BLaER1 treated with 17β-estradiol and CSF1 and Interleukin-3, amounts not matched to agents 10 nM and 100 nM (cell line): ENCODE measurements around the gene PHIP.
A peak's percentile ranks its signal among the peaks of the same experiment; 100 is the strongest.
"Not testable (repeated sequence)": the region's sequence is repeated elsewhere in the genome, so short reads cannot be mapped to it uniquely, and the experiment has no call there.

Source experiments
- H3K27ac ChIP-seq, 11 experiments: shearing (Covaris generic); formaldehyde crosslinking; 2 replicates each; pipeline ENCODE4 v1.8.1; 2022
- H3K27me3 ChIP-seq, 11 experiments: shearing (Covaris generic); formaldehyde crosslinking; 2 replicates each; pipeline ENCODE4 v1.8.1; 2022
- H3K36me3 ChIP-seq, 11 experiments: shearing (Covaris generic); formaldehyde crosslinking; 2 replicates each; pipeline ENCODE4 v1.8.1; 2022
- H3K4me1 ChIP-seq, 10 experiments: shearing (Covaris generic); formaldehyde crosslinking; 2 replicates each; pipeline ENCODE4 v1.8.1; 2022
- H3K4me2 ChIP-seq, 11 experiments: shearing (Covaris generic); formaldehyde crosslinking; 2 replicates each; pipeline ENCODE4 v1.8.1; 2022
- H3K4me3 ChIP-seq, 10 experiments: shearing (Covaris generic); formaldehyde crosslinking; 2 replicates each; pipeline ENCODE4 v1.8.1; 2022
- H3K9ac ChIP-seq, 11 experiments: shearing (Covaris generic); formaldehyde crosslinking; 2 replicates each; pipeline ENCODE4 v1.8.1; 2022
- H3K9me3 ChIP-seq, 11 experiments: shearing (Covaris generic); formaldehyde crosslinking; replicated peaks in 1 of 11; 2 replicates each; pipeline ENCODE4 v1.8.1; 2022
- H4K20me1 ChIP-seq, 11 experiments: shearing (Covaris generic); formaldehyde crosslinking; 2 replicates each; pipeline ENCODE4 v1.8.1; 2022
- Cebpa-rat ChIP-seq, 11 experiments: shearing (Covaris generic); IDR thresholded peaks; 2 replicates each; pipeline ENCODE4 v1.8.1; 2022

Gene PHIP

DNA sequence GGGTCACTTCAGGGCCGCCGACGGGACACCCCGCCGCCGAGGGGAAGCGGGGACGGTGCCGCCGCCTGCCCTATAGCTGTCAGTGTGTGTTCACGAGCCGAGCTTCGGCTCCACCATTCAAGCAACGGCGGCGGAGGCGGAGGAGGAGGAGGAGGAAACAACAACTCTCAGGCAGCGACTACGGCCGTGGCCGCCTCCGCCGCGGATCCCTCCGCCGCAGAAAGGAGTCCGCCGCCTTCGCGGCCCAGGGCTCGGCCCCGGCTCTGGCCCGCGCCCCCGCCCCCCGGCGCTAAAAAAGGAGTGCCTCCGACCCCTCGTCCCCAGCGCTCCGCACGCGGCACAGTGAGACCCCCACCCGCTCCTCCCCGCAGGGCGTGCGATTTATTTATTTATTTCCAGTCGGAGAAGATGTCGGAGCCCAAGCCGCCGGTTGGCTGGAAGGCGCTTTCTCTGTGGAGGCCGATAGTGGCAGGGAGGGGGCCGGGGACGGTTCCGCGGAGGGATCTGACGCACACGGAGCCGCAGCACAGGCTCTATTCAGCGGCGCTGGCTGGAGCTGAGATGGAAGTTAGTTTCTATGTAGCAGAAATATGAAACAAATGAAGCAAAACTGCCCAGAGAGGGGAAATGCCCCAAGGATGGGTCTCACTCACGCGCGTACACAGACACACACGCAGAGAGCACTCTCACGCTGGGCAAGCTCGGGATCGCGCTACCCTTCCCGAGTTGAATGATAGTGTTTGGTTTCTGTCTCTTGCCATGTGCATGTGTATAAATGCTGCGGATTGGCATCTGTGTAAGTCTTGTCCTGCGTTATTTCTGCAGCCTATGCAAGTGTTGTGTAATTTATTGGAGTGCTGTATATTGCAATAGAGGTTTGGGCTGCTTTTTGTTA lies at the start of gene PHIP:
TSS of gene PHIP (minus strand) at position 180 of the 895 bp plus-strand sequence. CDS start 186 bp downstream, outside the sequence.
- peaks cover 0 to 25% (median 10%) of the 10 kb centered on the region in 10 experiments; a peak in 12 of 20 replicates for H3K4me1 ChIP-seq
- no peaks in the 10 kb centered on the region for H3K9me3 ChIP-seq
- peaks cover 0 to 30% (median 0%) of the 10 kb centered on the region in 11 experiments; a peak in 4 of 22 replicates for H4K20me1 ChIP-seq
- peak within 1 kb of the TSS; percentile 60 to 76 (median 69) for H3K4me3 ChIP-seq
- H3K36me3 ChIP-seq: no peaks in the 10 kb centered on the region
- TF ChIP-seq Cebpa-rat (IDR thresholded peaks at IDR 0.05): peak in 5 of 11 experiments; percentile 18 to 53 (median 41); a peak in 2 of 22 replicates
- H3K27ac ChIP-seq: peak within 1 kb of the TSS; percentile 92 to 96 (median 95)
- no peaks in the 10 kb centered on the region for H3K27me3 ChIP-seq
- H3K9ac ChIP-seq: peak within 1 kb of the TSS; percentile 92 to 97 (median 94)
- peak within 1 kb of the TSS; percentile 60 to 72 (median 67); a peak in 21 of 22 replicates for H3K4me2 ChIP-seq

DNA sequence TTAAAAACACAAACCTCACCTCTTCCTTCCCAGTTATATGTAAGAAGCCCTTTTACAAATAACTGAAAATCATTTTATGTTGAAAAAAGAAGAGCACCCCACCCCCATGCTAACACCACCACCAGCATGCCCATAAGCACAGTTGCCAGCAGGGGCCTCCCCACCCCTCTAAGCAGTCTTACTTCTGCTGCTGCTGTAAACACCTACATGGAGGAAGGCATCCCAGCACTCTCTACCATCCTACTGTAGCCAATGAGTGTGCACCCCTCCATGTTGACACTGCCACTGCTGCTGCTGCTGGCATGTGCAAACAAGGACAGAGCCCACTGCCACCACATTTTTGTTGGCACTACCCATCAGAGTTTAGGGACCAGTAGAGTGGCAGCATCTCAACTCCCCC lies 49.6 kb upstream of the PHIP start:
- H3K27ac ChIP-seq: no peak overlapping the region
- no peak overlapping the region for H3K4me3 ChIP-seq
- no peaks in the 10 kb centered on the region for H3K36me3 ChIP-seq
- H3K9ac ChIP-seq: no peak overlapping the region
- H4K20me1 ChIP-seq: no peaks in the 10 kb centered on the region
- no peaks in the 10 kb centered on the region for H3K27me3 ChIP-seq
- no peaks in the 10 kb centered on the region for H3K9me3 ChIP-seq
- H3K4me2 ChIP-seq: no peak overlapping the region
- TF ChIP-seq Cebpa-rat (IDR thresholded peaks at IDR 0.05): no peak
- H3K4me1 ChIP-seq: no peaks in the 10 kb centered on the region

DNA sequence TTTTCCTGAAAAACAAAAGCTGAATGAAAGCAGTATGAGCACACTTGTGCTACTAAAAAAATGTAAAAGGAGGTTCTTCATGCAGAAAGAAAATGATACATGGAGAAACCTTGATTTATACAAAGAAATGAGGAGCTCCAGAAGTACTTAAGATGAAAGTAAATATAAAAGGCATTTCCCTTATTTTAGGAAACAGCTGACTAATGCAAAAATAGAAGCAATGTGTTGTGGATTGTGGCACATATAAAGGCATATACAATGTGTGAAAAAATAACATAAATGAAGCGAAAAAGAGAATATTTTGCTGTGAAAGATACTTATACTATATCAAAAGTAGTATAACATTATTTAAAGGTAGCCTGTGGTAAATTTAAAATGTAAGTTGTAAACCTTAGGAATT lies 41.2 kb upstream of the PHIP start:
- no peak for TF ChIP-seq Cebpa-rat (IDR thresholded peaks at IDR 0.05)
- no peak overlapping the region for H3K4me3 ChIP-seq
- H3K9me3 ChIP-seq: no peaks in the 10 kb centered on the region
- H3K27me3 ChIP-seq: no peaks in the 10 kb centered on the region
- H3K9ac ChIP-seq: no peak overlapping the region
- H3K27ac ChIP-seq: no peak overlapping the region
- H4K20me1 ChIP-seq: no peaks in the 10 kb centered on the region
- no peak overlapping the region for H3K4me2 ChIP-seq
- H3K36me3 ChIP-seq: no peaks in the 10 kb centered on the region
- no peaks in the 10 kb centered on the region for H3K4me1 ChIP-seq

DNA sequence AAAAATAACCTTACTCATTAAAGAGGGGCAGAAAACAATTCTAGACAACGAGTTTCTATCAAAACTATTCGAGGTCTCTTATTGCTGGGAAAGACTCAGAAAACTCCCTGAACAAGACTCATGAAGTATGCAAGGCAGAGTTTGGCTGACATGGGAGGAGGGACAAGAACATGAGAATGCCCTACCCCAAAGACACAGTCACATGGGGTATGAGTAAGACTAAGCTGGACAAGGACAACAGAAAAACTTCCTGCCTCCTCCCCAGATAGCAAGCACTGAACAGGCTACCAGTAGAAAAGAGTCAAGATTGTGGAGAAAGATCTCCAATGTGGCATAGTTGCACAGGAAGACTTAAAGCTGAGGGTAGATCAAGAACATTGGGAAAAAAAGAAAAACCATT lies 39.7 kb upstream of the PHIP start:
- Histone ChIP-seq H3K9me3 (no peaks in the 10 kb centered on the region), H3K4me1 (no peaks in the 10 kb centered on the region), H3K4me2 (no peak overlapping the region), H4K20me1 (no peaks in the 10 kb centered on the region), H3K36me3 (no peaks in the 10 kb centered on the region), H3K9ac (no peak overlapping the region), H3K27ac (no peak overlapping the region), H3K27me3 (no peaks in the 10 kb centered on the region), H3K4me3 (no peak overlapping the region)
- no peak for TF ChIP-seq Cebpa-rat (IDR thresholded peaks at IDR 0.05)

DNA sequence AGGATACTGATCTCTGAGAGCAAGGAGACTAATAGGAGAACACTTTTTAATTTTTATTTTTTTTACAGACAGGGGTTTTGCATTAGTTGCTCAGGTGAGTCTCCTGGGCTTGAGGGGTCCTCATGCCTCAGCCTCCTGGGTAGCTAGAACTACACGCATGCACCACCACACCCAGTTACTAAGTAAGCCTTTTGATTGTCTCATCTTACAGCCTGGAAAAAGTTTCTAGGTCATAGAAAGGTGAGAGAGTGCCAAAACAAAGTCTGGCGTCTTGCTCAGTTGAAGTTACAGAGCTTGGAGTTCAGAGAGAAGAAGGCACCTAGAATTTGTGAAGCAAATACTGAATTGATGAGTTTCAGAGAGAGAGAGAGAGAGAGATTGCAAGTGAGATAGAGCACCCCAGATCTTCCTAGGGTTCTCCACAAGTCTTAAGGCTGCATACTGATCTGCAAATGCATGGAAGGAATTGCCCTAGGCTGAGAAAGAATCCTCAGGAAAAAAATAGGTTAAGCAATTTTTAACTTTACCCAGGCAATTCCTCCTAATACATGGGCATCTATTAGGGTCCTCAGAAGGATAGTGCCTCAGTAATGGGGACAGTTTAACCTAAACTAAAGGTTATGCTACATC lies 37.6 kb upstream of the PHIP start:
- Histone ChIP-seq H3K4me1 (no peaks in the 10 kb centered on the region), H4K20me1 (no peaks in the 10 kb centered on the region), H3K9ac (no peak overlapping the region), H3K9me3 (no peaks in the 10 kb centered on the region), H3K27ac (no peak overlapping the region), H3K36me3 (no peaks in the 10 kb centered on the region), H3K27me3 (no peaks in the 10 kb centered on the region), H3K4me2 (no peak overlapping the region), H3K4me3 (no peak overlapping the region)
- TF ChIP-seq Cebpa-rat (IDR thresholded peaks at IDR 0.05): no peak

DNA sequence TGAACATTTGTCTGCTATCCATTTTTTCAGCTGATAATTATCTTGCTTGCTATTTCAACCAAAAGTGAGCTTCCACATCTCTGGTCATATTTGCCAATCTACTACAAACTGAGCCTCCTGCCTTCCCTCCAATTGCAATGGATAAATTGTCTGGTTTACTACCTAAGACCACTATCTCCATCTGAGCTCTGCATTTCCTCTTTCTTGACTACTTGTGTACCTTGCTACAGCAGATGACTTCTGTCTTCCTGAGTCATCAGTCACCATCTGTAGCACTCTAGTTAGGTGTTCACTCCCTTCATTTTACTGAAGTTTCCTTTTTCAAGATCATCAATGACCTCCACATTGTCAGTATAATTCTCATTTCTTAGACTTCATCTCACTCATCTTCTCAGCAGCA lies 33.5 kb upstream of the PHIP start:
- Histone ChIP-seq H3K36me3 (no peaks in the 10 kb centered on the region), H3K9ac (no peak overlapping the region), H4K20me1 (no peaks in the 10 kb centered on the region), H3K4me3 (no peak overlapping the region), H3K27me3 (no peaks in the 10 kb centered on the region), H3K4me2 (no peak overlapping the region), H3K4me1 (no peaks in the 10 kb centered on the region), H3K9me3 (no peaks in the 10 kb centered on the region), H3K27ac (no peak overlapping the region)
- TF ChIP-seq Cebpa-rat (IDR thresholded peaks at IDR 0.05): no peak

DNA sequence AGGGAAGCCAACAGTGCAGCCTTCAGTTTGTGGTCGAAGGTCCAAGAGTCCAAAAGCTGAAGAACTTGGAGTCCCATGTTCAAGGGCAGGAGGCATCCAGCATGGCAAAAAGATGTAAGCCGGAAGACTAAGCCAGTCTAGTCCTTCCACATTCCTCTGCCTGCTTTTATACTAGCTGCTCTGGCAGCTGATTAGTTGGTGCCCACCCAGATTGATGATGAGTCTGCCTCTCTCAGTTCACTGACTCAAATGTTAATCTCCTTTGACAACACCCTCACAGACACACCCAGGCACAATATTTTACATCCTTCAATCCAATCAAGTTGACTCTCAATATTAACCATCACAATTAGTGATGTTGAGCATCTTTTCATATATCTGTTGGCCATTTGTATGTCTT lies 23.1 kb upstream of the PHIP start:
- Histone ChIP-seq H3K9ac (no peak overlapping the region), H3K4me3 (no peak overlapping the region), H3K27me3 (no peaks in the 10 kb centered on the region), H3K27ac (no peak overlapping the region), H3K4me1 (no peaks in the 10 kb centered on the region), H4K20me1 (no peaks in the 10 kb centered on the region), H3K36me3 (no peaks in the 10 kb centered on the region), H3K9me3 (no peaks in the 10 kb centered on the region), H3K4me2 (no peak overlapping the region)
- TF ChIP-seq Cebpa-rat (IDR thresholded peaks at IDR 0.05): no peak

DNA sequence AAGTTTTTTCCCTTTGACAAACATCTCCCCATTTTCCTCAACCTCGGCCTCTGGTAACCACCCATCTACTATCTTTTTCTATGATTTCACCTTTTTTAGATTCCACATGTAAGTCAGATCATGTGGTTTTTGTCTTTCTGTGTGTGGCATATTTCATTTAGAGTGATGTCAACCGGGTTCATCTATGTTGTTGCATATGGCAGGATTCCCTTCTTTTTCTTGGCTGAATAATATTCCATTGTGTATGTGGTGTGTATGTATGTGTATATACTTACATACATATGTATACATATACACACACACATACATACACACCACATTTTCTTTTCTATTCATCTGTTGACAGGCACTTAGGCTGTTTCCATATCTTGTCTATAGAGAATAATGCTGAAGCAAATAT lies 22.2 kb upstream of the PHIP start:
- H4K20me1 ChIP-seq: no peaks in the 10 kb centered on the region
- H3K4me2 ChIP-seq: no peak overlapping the region
- no peak overlapping the region for H3K4me3 ChIP-seq

DNA sequence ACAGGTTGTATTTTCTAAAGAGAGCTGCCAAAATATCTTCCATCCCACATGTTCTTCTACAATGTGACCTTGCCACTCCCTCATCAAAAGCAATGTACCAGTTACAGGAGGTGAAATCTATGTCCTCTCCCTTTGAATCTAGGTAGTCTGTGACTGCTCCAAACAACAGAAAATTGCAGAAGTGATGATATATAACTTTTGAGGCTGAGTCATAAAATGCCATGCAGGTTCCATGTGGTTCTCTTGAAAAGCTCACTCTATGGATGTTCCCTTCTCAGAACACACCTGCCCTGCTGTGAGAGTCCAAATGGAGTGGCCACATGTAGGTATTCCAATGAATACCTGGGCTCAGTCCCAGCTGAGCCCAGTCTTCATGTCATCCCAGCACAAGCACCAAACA lies 16.9 kb upstream of the PHIP start:
- Histone ChIP-seq H3K9me3 (no peaks in the 10 kb centered on the region), H3K4me2 (no peak overlapping the region), H3K4me3 (no peak overlapping the region), H3K36me3 (no peaks in the 10 kb centered on the region), H3K9ac (no peak overlapping the region), H3K27ac (no peak overlapping the region), H3K4me1 (no peaks in the 10 kb centered on the region), H3K27me3 (no peaks in the 10 kb centered on the region), H4K20me1 (no peaks in the 10 kb centered on the region)
- no peak for TF ChIP-seq Cebpa-rat (IDR thresholded peaks at IDR 0.05)

More for the DNA sequence above, 22.2 kb upstream of the PHIP start:
- Histone ChIP-seq H3K27me3 (no peaks in the 10 kb centered on the region), H3K9me3 (no peaks in the 10 kb centered on the region), H3K36me3 (no peaks in the 10 kb centered on the region), H3K4me1 (no peaks in the 10 kb centered on the region), H3K9ac (no peak overlapping the region), H3K27ac (no peak overlapping the region)
- TF ChIP-seq Cebpa-rat (IDR thresholded peaks at IDR 0.05): no peak

DNA sequence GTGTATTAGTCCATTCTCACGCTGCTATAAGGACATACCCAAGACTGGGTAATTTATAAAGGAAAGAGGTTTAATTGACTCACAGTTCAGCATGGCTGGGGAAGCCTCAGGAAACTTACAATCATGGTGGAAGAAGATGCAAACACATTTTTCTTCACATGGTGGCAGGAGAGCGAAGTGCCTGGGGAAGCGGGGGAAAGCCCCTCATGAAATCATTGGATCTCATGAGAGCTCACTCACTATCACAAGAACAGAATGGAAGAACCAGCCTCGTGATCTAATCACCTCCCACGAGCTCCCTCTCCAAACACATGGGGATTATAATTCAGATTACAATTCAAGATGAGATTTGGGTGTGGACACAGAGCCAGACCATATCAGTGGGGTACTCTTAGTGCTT lies 13.7 kb upstream of the PHIP start:
- not testable (repeated sequence) for H3K4me2 ChIP-seq

More for the DNA sequence above, 13.7 kb upstream of the PHIP start:
- not testable (repeated sequence) for H3K4me1 ChIP-seq, H4K20me1 ChIP-seq, H3K9ac ChIP-seq, H3K27me3 ChIP-seq, H3K27ac ChIP-seq, H3K36me3 ChIP-seq, H3K4me3 ChIP-seq, H3K9me3 ChIP-seq
